22Rv1 (cell line): Measurements from ENCODE around the gene FBXL7.

Source experiments
- ZFX ChIP-seq: fragments of 450-650 bp; IDR thresholded peaks from 2 replicates; pipeline ENCODE4 v1.6.1; 2017; ENCODE audit warnings: antibody characterized with exemption, borderline replicate concordance
- TF ChIP-seq, protein P1 (sequence below): fragments of 450-650 bp; IDR thresholded peaks from 2 replicates; pipeline ENCODE4 v1.5.1; 2017; ENCODE audit warnings: mild to moderate bottlenecking

DNA sequence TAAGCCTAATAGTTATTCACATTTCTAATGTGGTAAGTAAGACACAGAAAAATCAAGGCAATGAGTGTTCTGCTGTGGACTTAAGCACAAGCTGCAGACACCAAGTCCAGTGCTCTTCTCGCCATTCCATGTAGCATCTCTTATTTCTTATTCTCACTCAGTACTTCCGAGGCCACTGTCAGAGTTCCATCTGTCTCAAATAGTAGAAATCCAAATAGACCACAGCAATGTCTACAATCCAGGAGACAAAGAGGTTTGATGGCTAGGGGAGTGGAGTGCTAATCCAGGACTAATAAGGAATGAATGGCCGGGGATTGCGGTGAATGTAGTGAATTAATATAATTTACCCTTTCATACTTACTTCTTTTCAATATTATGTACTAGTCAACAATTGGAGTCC, 147.3 kb downstream of the FBXL7 start:
- TF ChIP-seq, protein P1, sequence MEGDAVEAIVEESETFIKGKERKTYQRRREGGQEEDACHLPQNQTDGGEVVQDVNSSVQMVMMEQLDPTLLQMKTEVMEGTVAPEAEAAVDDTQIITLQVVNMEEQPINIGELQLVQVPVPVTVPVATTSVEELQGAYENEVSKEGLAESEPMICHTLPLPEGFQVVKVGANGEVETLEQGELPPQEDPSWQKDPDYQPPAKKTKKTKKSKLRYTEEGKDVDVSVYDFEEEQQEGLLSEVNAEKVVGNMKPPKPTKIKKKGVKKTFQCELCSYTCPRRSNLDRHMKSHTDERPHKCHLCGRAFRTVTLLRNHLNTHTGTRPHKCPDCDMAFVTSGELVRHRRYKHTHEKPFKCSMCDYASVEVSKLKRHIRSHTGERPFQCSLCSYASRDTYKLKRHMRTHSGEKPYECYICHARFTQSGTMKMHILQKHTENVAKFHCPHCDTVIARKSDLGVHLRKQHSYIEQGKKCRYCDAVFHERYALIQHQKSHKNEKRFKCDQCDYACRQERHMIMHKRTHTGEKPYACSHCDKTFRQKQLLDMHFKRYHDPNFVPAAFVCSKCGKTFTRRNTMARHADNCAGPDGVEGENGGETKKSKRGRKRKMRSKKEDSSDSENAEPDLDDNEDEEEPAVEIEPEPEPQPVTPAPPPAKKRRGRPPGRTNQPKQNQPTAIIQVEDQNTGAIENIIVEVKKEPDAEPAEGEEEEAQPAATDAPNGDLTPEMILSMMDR = no peak
- no peak for TF ChIP-seq ZFX
